Measurements from ENCODE around the gene INCA1.
"Not testable (repeated sequence)": the region's sequence is repeated elsewhere in the genome, so short reads cannot be mapped to it uniquely, and the experiment has no call there.

The INCA1 gene, protein sequence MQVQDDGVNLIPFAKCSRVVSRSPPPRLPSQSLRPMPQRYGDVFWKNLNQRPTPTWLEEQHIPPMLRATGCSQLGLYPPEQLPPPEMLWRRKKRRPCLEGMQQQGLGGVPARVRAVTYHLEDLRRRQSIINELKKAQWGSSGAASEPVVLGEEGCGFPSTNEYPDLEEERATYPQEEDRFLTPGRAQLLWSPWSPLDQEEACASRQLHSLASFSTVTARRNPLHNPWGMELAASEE

DNA sequence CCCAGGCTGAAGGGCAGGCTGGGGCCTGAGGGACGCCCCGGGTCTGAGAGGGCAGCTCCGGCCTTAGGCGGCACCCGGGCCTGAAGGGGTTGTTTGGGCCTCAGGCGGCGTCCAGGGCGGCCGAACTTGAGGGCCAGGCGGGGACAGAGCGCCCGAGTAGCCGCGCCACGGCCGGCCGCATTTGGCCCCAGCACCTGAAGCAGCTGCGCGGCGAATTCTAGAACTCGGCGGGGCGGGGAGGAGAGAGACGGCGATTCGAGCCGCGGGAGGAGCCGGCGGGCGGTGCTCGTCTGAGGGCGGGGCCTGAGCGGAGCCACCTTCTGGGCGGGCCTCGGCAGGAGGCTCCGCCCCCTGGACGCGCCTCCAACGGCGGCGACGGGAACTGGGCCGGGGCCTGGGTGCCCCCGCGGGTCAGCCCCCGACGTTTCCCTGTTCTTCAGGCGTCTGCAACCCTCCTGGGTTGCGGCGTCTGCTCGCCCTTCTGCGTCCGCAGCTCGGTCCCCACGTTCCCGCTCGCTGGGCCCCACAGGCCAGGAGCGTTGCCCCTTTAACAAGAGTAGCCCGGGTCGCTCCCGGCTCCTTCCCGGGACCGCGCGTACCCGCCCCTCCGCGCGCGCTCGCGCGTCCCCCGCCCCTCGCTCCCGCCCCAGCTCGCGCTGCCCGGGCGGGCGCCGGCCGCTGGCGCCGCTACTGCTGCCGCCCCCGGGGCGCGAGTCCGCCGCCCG is at the start of gene INCA1, which contains the start of gene KIF1C:
Gene INCA1, minus strand, starts transcription at position 221 of the 725 bp plus-strand sequence. CDS start 3,085 bp downstream, outside the sequence.
Gene KIF1C, plus strand, starts transcription at position 649 of the 725 bp plus-strand sequence. CDS start 2,297 bp downstream, outside the sequence.
- DNase-seq (ENCODE audit: low spot score), result peak; percentile 88

DNA sequence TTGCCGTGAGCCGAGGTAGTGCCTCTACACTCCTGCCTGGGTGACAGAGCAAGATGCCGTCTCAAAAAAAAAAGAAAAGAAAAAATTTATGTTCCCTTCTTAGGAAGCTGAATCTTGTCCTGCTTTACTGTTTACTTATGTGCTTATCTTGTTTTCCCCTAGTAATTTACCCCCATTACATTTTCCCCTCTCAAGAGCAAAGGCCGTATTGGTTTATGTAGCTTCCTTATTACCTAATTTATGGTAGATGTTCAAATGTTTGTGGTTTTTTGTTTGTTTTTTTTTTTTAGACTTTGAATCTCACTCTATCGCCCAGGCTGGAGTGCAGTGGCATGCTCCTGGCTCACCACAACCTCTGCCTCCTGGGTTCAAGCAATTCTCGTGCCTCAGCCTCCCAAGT is 48.2 kb upstream of the INCA1 start:
- DNase-seq (ENCODE audit: low spot score), result no peak

DNA sequence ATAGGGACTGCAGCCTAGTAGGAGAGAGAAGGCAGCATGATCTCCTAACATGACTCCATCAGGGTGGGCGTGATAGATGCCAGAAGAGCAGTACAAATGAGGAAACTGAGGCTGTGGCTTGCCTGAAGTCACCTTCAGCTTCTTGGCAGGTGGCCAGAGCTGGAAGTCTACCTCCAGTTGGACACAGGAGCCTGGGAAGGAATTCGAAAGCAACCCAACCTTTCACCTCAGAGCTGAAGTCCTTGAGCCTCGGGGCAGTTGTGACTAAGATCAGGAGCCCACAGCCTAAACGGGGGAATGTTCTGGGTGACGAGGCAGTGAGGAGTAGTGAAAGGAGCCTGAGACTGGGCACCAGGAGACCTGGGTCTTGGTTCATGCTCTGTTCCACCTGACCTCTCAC is 47.3 kb upstream of the INCA1 start:
- DNase-seq (ENCODE audit: low spot score), result no peak

DNA sequence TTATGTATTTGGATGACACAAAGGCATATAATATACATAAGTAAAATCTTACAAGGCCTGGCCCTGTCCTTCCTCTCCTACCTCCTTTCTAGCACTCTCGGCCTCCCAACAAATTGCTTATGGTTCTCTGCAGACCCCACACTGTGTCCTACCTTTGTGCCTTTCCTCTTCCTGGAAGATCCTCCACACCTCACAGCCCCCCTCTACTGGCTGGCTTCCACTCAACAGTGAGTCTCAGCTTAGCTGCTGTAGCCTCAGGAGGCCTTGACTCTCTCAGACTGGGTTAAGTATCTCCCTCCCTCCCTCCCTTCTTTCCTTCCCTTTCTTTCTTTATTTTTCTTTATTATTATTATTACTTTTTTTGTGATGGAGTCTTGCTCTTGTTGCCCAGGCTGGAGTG is 46.2 kb upstream of the INCA1 start:
- DNase-seq (ENCODE audit: low spot score), result no peak

DNA sequence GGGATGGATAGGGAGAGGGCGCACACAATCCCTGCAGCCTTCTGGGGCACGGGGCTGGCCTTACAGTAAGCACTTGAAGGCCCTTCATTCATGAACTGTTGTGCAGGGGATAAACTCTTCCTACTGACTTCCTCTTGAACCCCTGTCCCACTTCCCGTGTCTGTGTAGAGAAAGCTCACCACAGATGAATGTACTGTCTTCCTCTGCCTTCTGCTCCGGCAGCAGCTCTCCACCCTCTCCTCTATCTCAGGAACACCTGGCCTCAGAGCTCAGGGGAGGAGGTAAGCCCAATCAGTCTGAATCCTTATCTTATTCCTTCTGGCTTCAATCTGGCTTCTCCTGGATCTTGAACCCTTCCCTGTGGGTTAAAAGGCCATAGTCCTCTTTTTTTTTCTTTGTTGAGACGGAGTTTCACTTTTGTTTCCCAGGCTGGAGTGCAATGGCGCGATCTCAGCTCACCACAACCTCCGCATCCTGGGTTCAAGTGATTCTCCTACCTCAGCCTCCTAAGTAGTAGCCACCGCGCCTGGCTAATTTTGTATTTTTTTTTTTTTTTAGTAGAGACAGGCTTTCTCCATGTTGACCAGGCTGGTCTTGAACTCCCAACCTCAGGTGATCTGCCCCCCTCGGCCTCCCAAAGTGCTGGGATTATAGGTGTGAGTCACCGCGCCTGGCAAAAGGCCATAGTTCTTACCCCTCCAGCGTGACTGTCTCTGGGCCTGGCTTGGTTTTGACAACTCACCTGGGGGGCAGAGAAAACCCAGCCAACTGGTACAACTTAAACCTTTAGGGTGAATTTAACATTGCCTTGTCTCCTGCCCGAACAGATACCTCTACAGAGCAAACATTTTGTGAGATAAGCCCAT is 45.1 kb upstream of the INCA1 start:
- no peak for DNase-seq (ENCODE audit: low spot score)

DNA sequence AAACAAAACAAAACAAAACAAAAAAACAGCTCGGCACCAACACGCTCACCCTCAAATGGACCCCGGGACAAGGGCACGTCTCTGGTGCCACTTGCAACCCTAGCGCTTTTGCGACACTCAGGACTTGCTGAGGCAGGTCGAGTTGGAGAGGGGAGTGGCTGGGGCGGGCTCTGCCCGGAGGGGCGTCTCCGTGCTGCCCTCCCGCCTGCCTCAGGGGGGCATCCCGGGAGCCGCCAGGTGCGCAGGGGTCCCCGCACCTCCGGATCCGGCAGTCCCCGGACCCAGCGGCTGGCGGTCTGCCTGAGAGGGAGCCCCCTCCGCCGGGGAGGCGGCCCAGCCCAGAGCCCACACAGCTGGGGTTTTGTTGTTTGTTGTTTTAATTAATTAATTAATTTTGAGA is 38.0 kb upstream of the INCA1 start, which contains the start of gene SLC52A1:
Gene SLC52A1, minus strand, starts transcription at position 112 of the 400 bp plus-strand sequence. CDS start 820 bp downstream, outside the sequence.
- DNase-seq (ENCODE audit: low spot score), result no peak

DNA sequence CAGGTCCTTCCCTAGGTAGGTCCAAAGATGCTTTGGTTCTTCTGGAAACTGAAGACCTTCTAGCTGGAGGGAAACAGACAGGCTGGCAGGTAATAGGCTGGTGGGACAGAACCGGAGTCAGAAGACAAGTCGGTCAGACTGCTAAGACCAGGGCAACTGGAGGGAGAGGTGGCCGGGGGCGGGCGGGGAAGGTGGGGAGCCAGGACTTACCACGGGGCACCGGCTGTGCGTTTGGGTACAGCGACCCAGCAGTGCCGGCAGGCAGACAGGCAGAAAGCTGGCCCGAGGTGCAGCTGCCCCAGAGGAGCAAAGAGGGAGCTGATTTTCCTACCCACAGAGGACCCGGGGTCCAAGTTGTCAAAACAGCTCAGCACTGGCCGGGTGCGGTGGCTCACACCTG is 37.3 kb upstream of the INCA1 start:
- DNase-seq (ENCODE audit: low spot score), result no peak

DNA sequence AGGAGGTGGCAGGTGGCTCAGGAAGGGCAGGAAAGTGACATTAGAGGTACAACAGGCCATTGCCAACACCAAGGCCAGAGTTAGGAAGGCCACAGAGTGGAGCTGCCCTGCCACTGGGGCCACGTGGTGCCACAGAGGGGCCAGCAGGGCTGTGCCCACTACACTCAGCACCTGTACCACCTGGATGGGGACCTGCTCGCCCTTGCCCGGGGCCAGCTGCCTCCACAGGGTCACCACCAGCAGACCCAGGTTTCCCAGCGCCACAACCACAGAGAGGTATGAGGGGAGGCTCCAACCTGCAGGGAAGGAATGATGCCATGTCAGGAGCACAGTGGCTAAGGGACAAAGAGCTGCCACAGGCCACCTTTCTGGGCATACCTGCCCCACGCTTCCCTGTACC is 36.7 kb upstream of the INCA1 start:
- no peak for DNase-seq (ENCODE audit: low spot score)

DNA sequence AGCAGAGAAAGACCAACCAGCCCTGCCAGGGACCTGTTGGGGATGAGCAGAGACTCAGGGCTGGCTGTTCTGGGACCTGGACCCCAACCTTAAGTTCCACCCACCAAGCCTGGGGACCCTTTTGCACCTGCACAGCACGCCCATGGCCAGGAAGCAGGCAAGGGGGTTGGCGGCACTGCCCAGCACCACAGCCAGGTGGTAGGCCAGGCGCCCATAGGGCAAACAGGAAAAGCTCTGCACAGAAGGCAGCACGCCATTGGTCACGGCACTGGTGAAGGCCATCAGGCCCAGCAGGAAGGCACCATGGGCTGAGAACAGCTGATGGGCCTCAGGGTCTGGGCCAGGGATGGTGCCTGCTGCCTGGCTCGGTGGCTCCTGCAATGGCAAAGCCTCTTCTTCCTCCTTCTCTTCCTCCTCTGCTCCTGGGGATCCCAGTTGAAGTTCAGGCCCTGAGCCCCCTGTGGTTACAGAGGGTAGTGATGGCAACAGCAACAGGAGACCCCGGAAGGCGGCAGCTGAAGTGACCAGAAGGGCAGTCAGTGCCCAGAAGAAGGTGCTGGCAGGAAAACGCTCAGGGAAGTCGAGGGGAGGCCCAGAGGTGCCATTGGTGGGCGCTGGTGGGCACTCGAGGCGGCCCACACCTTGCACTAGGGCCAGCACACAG is 36.2 kb upstream of the INCA1 start:
- DNase-seq (ENCODE audit: low spot score), result no peak

DNA sequence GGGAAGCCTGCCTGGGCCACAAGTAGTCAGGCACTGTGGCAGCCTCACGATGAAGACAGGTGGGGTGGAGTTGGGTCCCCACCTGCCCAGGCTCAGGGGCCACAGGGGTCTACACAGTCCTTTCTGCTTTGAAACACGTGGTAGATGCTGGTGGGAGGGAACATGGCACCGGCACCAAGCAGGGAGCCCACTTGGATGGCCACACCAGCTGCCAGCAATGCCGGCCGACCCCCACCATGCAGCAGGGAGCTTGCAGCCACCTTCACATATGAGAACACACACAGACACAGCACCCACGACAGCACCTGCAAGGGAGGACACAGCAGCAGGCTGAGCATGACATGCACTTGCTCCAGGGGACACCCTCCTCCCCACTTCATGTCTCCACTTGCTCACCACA is 35.5 kb upstream of the INCA1 start:
- no peak for DNase-seq (ENCODE audit: low spot score)

DNA sequence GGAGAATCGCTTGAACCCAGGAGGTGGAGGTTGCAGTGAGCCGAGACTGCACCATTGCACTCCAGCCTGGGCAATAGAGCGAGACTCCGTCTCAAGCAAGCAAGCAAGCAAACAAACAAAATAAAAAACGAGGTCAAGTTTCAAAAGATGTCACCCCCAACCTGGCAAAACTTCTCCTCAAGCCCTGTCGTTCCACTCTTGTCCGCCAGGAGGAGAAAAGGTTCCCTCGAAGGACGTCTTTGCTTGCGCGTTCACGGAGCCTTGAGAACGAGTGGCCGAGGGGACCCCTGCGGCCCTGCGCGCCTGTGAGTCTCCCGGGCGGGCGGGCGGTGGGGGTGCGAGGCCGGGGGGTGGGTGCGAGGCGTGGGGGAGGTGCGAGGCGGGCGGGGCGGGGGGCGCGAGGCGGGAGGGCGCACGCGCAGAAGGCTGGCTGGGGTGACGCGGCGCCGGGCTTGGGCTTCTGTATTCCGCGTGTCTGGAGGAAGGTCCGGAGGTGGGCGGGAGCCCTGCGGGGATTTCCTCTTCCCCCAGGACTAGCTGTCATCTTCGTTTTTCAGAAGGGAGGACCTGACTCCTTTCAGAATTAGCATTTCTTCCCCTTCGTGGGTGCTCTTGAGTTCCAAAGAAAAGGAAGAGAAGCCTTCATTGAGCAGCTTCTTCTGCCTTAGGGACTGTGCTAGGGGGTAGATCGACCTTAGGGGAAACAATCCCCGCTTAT is 34.2 kb upstream of the INCA1 start:
- DNase-seq (ENCODE audit: low spot score), result peak; percentile 68

DNA sequence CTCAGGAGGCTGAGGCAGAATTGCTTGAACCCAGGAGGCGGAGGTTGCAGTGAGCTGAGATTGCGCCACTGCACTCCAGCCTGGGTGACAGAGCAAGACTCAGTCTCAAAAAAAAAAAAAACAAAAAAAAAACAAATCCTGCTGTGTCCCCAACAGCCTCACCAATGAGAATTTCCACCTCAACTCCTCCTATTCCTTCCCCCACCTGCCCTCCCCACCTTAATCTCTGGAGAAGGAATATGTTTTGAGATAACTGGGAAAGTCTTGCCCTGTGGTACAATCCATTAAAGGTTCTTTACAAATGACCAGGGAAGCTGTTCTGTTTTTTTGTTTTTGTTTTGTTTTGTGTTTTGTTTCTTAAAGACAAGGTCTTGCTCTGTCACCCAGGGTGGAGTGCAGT is 32.8 kb upstream of the INCA1 start:
- DNase-seq (ENCODE audit: low spot score), result not testable (repeated sequence)

DNA sequence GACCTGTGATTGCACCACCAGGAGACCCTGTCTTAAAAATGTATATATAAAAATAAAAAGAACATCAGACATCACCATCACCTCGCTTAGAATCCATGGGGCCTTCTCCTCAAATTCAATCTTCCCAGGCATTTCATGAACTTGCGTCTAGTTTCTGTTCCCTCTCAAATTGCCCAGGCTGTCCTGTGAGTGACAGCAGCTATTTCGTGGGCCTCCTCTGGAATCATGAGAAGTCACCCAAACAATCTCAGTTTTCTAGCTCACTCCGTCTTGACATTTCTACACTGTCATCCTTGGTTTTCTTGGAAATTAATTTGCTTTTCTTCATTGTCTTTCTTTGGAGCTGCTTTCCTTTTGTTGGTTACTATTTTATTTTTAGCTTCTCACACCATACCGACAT is 30.6 kb upstream of the INCA1 start:
- DNase-seq (ENCODE audit: low spot score), result no peak

DNA sequence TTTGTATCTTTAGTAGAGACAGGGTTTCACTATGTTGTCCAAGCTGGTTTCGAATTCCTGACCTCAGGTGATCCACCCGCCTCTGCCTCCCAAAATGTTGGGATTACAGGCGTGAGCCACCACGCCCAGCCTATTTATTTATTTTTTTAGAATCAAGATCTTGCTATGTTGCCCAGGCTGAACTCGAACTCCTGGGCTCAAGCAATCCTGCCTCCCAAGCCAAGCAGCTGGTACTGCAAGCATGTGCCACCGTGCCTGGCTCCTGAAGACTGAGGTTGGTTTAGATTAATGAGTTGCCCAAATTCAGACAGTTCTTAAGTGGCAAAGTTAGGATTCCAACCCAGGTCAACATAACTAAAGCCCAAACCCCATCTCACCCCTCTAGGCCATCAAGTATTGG is 30.0 kb upstream of the INCA1 start:
- no peak for DNase-seq (ENCODE audit: low spot score)

DNA sequence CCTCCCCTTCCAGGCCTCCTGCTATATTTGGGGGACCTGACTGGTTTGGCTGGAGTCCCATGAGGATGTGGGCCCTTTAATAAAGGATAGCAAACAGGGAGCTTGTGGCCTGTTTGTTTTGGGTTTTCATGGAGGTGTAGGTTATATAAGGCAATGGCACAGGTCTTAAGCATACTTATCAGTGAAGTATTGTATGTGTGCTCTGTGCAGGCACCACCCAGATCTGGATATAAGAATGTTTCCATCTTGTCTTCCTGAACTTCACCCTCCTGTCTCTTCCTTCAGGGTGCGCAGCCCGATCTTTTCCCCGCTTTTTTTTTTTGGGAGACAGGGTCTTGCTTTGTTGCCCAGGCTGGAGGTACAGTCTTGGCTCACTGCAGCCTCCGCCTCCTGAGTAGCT is 27.3 kb upstream of the INCA1 start:
- DNase-seq (ENCODE audit: low spot score), result no peak

DNA sequence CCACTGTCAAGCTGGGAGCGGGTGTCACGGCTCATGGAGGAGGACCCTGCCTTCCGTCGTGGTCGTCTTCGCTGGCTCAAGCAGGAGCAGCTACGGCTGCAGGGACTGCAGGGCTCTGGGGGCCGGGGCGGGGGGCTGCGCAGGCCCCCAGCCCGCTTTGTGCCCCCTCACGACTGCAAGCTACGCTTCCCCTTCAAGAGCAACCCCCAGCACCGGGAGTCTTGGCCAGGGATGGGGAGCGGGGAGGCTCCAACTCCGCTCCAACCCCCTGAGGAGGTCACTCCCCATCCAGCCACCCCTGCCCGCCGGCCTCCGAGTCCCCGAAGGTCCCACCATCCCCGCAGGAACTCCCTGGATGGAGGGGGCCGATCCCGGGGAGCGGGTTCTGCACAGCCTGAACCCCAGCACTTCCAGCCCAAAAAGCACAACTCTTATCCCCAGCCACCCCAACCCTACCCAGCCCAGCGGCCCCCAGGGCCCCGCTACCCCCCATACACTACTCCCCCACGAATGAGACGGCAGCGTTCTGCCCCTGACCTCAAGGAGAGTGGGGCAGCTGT is 26.3 kb upstream of the INCA1 start:
- DNase-seq (ENCODE audit: low spot score), result no peak

DNA sequence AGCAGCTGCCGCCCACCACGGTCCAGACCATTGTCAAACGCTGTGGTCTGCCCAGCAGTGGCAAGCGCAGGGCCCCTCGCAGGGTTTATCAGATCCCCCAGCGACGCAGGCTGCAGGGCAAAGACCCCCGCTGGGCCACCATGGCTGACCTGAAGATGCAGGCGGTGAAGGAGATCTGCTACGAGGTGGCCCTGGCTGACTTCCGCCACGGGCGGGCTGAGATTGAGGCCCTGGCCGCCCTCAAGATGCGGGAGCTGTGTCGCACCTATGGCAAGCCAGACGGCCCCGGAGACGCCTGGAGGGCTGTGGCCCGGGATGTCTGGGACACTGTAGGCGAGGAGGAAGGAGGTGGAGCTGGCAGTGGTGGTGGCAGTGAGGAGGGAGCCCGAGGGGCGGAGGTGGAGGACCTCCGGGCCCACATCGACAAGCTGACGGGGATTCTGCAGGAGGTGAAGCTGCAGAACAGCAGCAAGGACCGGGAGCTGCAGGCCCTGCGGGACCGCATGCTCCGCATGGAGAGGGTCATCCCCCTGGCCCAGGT is 24.9 kb upstream of the INCA1 start:
- no peak for DNase-seq (ENCODE audit: low spot score)

DNA sequence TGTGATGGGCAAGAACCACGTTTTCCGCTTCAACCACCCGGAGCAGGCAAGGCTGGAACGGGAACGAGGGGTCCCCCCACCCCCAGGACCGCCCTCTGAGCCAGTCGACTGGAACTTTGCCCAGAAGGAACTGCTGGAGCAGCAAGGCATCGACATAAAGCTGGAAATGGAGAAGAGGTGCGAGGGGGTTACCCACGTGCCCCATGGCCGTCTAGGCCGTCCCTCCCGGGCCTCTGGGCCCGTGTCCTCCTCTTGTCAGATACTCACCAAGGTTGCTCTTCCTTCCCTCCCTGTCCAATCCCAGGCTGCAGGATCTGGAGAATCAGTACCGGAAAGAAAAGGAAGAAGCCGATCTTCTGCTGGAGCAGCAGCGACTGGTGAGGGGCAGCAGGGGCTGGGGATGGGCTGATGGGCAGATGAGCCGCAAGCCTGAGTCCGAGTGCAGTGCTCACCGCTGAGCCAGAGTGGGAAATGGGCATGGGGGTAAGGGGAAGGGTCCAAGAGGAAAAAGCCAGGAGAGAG is 23.2 kb upstream of the INCA1 start:
- no peak for DNase-seq (ENCODE audit: low spot score)

DNA sequence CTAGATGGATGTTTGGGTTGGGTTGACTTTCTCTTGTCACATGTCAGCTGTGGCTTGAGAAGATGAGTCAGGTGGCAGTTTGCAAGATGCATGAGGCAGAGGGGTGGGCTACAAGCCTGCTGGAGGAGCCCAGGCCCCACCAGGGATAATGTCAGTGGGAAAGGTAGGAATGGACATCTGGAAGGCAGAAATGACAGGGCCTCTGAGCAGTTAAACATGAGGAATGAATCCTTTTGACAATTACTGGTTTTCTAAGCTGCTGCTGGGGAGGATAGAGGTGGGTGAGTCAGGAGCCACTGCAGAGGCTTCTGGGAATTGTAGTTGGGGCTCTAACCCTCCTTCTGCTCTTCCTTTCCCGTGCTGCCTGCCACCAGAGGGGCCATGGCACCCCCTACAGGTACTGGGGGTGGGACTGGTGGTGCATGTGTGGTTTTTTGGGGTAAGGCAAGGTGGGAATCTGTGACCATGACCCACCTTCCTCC is 22.2 kb upstream of the INCA1 start:
- no peak for DNase-seq (ENCODE audit: low spot score)

DNA sequence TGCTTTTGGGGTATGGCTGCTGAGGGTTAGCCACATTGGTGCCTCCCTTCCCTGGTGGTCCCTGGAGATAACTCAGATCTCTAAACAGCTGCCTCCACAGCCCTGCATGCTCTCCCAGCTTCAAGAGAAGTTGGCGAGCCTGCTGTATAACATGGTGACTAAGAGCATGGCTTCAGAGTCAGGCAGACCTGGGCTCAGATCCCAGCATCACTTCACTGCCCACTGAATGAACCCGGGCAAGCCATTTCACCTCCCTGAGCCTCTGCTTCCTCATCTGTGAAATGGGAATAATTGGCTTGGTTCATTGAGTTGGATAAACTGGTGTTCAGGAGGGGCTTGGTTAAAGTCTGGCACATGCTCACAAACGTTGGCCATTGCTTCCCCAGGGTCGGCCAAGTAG is 17.0 kb upstream of the INCA1 start:
- DNase-seq (ENCODE audit: low spot score), result no peak
